ENCODE measurements around the gene DNAJB8.

Gene DNAJB8

DNA sequence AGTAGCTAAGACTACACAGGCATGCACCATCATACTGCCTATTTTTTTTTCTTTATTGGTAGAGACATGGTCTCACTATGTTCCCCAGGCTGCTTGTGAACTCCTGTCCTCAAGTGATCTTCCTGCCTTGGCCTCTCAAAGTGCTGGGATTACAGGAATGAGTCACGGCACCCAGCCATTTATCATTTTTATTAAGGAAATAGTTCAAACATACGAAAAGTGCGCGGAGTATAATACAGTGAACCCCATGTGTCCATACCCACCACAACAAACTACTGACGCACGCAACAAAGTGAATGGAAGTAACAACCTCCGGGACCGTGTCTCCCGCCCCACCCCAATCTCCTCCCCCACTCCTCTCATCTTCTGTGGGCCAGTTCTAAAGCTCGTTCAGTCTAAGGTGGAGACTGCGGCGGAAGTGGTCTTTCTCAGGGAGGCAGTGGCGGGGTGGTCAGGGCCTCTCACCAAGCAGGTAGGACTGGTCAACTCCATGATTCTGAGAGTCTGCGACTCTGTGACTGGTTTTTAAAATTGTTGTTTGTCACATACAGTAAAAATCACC, 42.1 kb downstream of the DNAJB8 start:
- no peak for DNase-seq

DNA sequence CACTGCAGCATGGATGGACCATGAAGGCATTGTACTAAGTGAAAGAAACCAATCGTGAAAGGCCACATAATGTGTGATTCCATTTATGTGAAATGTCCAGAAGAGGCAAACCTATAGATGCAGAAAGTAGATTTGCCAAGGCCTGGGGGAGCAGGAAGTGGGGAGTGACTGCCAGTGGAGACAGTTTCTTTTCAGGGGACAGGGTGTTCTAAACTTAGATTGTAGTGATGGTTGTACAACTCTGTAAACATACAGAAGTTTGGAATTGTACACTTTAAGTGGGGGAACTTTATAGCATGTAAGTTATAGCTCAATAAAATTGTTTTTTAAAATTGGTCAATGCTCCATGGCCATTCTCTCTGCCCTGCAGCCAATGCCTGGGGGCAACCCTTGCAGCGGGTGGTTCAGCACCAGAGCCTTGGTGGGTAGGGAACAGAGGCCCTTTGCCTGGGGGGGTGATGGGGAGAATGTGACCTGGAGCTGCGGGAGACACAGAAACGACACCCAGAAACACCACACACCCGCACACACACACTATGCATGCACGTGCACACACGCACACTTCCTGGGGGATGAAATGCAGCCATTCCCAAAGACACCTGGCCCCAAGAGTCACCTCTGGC, 43.1 kb downstream of the DNAJB8 start:
- no peak for DNase-seq

DNA sequence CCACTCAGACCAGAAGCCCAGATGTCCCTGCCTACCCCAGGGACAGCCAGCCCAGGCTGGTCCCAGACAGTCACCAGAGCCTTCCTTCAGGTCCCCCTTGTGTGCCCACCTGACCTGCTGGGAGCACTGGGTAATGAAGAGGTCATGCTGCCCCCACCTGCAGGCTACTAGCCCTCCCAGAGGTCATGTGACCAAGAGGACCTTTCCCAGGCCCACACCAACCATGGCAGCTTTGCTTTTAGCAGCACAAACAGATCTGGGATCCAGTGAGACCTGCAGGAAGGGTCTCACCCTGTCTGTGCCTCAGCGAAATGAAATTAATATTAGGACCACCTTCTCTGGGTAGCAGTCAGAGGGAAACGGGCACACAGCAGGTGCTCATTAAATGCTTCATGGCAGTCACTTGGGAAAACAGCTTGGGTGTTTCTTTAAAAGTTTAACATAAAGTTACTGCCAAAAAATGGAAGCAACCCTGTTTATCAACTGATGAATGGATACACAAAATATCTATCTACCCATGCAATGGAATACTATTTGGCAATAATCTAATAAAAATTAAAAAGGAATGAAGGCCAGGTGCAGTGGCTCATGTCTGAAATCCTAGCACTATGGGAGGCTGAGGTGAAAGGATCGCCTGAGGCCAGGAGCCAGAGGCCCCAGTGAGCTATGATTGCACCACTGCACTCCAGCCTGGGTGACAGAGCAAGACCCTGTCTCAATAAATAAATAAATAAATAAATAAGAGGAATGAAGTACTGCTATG, 43.7 kb downstream of the DNAJB8 start:
- DNase-seq = no peak

- no peak for DNase-seq
Measured at GRCh38 chr3:128421966-128422365, 44.7 kb downstream of the DNAJB8 start.

DNA sequence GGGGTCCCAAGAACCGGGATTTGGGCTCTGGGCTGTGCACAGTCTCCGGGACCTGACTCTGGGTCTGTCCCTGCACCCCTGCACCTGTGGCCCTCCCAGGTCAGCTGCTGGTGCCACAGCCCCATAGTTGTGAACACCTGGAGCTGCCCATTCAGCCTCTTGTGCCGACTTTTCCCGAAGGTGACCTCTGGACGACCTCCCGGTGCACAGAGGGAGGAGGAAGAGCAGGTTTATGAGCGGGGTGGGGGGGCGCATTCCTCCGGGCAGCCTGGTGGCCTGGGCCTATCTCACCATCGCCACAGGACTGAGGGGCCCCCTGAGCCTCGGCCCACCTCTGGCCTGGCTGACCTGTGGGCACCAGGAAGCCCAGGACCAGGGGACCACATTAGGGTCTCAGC, 45.3 kb downstream of the DNAJB8 start:
- no peak for DNase-seq

DNA sequence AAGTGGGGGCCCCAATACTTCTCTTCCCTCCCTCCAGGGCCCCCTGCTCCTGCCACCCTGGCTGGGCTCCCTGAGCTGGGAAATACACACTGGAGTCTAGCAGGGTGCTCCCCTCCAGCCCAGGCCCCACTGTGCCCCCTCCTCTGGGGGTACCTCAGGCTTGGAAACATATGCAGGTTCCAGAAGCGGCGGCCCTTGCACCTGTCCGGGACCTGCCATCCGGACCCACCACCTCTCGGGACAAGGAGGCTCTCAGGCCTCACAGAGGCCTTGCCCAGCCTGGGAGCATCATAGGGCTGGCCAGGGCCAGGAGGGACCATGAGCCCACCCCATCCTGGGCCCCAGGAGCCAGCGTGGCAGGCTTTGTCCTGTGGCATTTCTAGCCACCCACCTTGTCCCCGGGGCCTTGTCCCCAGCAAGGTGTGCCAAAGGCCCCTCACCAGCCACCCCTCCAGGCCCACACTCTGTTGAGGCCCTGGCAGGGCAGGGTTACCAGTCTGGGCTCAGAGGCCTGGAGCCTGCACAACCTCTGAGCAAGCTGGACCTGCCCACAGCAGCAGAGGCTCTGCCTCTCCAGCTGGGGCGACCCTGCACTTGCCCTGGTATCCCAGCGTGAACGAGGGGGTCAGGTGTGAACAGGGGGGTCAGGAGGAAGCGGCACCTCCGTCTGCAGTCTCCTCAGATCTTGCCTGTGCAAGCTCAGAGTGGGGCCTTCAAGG, 45.8 kb downstream of the DNAJB8 start:
- no peak for DNase-seq

DNA sequence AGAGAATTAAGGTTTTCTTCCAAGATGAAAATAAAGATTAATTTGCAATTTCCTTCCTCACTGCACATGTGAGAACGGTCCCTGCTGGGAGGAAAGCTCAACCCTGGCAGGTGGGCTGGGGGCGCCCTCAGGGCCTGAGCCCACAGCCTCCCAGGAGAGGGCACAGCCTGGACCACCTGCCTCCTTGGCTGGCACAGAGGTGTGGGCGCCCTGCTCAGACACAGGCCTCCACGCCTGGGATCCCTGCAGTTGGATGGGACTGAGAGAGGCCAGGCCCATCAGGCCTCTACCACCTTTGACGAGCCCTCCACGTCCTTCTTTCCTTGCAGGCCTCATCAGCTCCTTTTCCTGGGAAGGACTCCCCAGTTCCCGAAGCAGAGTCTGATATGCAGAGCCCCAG, 46.4 kb downstream of the DNAJB8 start:
- DNase-seq = no peak

- no peak for DNase-seq
Measured at GRCh38 chr3:128419311-128419710, 47.4 kb downstream of the DNAJB8 start.

DNA sequence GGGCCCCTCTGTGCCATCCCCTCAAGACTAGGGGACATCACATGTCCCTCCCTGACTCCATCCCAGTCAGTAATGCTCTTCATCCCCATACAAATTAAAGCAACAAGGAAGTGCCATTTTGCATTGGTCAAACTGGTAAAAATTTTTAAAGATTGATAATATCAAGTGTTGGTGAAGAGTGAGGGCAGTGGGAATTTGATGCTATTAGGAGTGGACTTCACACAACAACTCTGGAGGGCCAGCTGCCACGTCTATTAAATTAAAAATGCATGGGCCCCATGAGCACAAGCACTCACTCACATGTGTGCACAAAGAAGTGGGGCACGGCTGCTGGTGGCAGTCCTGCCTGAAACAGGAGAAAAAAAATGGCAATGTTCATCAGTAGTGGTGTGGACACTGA, 47.8 kb downstream of the DNAJB8 start:
- DNase-seq = no peak

- DNase-seq = no peak
Measured at GRCh38 chr3:128416578-128417211, 50.0 kb downstream of the DNAJB8 start.

DNA sequence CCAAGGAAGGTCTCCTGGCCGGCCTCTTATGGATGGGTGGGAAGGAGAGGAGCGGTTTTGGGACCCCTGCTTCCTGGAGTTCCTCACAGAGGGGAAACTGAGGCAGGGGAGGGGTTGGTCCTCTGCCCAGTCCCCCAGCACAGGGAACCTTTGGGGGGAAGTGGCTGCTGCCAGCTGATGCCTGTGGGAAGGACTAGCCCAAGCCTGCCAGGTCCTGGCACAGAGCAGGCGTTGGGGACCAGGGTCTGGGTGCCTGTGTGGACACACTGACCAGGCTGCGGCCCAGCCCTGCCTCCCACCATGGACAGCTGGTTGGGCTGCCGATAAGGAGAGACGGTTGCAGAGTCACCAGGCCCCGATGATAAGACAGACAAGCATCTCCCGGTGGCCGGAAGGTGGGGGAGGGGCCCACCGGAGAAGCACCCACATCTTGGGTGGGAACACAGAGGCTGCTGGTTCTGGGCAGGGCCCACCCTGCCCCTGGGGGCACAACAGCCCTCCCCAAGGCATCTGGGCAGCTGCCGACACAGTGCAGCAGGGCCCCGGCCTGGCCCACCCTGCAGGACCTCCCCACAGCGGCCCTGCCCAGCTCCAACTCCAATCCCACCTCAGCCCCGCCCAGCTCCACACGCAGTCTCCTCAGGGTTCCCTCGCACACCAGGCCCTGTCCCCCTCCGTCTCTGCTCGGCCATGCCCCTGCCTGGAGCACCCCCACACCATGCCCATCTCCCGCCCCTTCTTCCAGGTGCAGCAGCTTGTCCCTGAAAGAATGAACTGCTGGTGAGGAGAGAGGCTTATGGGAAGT, 50.7 kb downstream of the DNAJB8 start:
- DNase-seq = no peak

GRCh38 chr3:128415200-128415772, 51.4 kb downstream of the DNAJB8 start:
- DNase-seq = no peak

- no peak for DNase-seq
Measured at GRCh38 chr3:128413413-128414205, 53.1 kb downstream of the DNAJB8 start.

GRCh38 chr3:128413003-128413370, 53.7 kb downstream of the DNAJB8 start:
- no peak for DNase-seq

All from DMS 273 treated with DMSO at 0.1 percent for 48 hours (cell line).